Measurements from ENCODE around the gene RPEL1.
"Not testable (repeated sequence)": the region's sequence is repeated elsewhere in the genome, so short reads cannot be mapped to it uniquely, and the experiment has no call there.

DNA sequence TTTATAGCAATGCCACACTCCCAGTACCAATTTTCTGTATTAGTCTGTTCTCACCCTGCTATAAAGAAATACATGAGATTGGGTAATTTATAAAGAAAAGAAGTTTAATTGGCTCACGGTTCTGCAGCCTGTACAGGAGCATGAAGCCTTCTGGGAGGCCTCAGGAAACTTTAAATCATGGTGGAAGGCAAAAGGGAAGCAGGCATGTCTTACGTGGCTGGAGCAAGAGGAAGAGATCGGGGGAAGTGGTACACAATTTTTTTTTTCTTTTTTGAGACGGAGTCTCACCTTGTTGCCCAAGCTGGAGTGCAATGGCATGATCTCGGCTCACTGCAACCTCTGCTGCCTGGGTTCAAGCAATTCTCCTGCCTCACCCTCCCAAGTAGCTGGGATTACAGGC lies 21.0 kb upstream of the RPEL1 start:
- not testable (repeated sequence) for TF ChIP-seq POLR2A, CTCF (IDR thresholded peaks at IDR 0.05)

Data from uterus (tissue), 2 donors.